ENCODE measurements around the gene SIX5. TPM values are rescaled to one million over a fixed set of nuclear protein-coding genes. Genes with fewer than 3 reads are reported as not detected.

The SIX5 gene
- total and polyA plus RNA-seq, 4 donors, result 2.7 to 9.9 (median 4.4) TPM

GRCh38 chr19:45774765-45775164 is 5.7 kb upstream of the SIX5 start:
- peak; percentile 34 for DNase-seq (ENCODE audit: low spot score)
- no peak overlapping the region for H3K9ac ChIP-seq (ENCODE audit: low read depth in 1 of 2, low read length in 2 of 2)
- H3K36me3 ChIP-seq (ENCODE audit: control insufficient read depth in 4 of 4, insufficient read depth in 3 of 4, low read depth in 1 of 4, low read length in 3 of 4), result no peaks in the 10 kb centered on the region
- H3K9me3 ChIP-seq (ENCODE audit: control insufficient read depth in 4 of 4, low read length in 3 of 4), result no peaks in the 10 kb centered on the region
- no peaks in the 10 kb centered on the region for H3K27me3 ChIP-seq (ENCODE audit: control insufficient read depth in 4 of 4, insufficient read depth in 4 of 4, low read length in 3 of 4)
- peaks cover 6 to 48% (median 28%) of the 10 kb centered on the region in 4 donors for H3K4me1 ChIP-seq (ENCODE audit: control insufficient read depth in 4 of 4, insufficient read depth in 4 of 4, low read length in 3 of 4)
- H3K4me3 ChIP-seq (ENCODE audit: low read depth in 1 of 3, low read length in 3 of 3), result no peak overlapping the region
- no peak for TF ChIP-seq RXRA (IDR thresholded peaks at IDR 0.05)
- peak; percentile 2 for TF ChIP-seq CTCF (IDR thresholded peaks at IDR 0.05; ENCODE audit: low read depth, low read length, missing input control)
- H3K27ac ChIP-seq (ENCODE audit: low read depth in 1 of 2, low read length in 2 of 2), result peak overlapping the region in 1 of 2 donors; percentile 32
- WGBS, result 80% methylated on average over 9 of the region's 9 CpGs

DNA sequence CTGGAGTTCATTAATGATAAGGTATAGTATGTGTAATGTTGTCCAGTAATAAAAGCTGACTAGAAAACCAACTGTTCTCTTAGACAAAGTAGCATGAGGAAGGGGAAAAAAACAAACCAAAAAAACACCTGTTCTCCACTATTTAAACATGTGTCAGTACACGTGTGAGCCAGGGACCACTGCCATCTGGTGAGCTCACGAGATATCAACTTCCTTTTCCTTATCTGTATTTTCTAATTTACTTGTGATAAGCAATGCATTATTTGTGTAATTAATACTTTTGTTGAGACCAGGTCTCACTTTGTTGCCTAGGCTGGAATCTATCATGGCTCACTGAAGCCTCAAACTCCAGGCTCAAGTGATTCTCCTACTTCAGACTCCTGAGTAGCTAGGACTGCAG is 4.3 kb upstream of the SIX5 start:
- WGBS, result 32% methylated on average over 2 of the region's 2 CpGs
- Histone ChIP-seq H3K4me3 (ENCODE audit: low read depth in 1 of 3, low read length in 3 of 3) (no peak overlapping the region), H3K4me1 (ENCODE audit: control insufficient read depth in 4 of 4, insufficient read depth in 4 of 4, low read length in 3 of 4) (peaks cover 6 to 43% (median 23%) of the 10 kb centered on the region in 4 donors), H3K27ac (ENCODE audit: low read depth in 1 of 2, low read length in 2 of 2) (no peak overlapping the region), H3K27me3 (ENCODE audit: control insufficient read depth in 4 of 4, insufficient read depth in 4 of 4, low read length in 3 of 4) (no peaks in the 10 kb centered on the region), H3K36me3 (ENCODE audit: control insufficient read depth in 4 of 4, insufficient read depth in 3 of 4, low read depth in 1 of 4, low read length in 3 of 4) (no peaks in the 10 kb centered on the region), H3K9ac (ENCODE audit: low read depth in 1 of 2, low read length in 2 of 2) (no peak overlapping the region), H3K9me3 (ENCODE audit: control insufficient read depth in 4 of 4, low read length in 3 of 4) (no peaks in the 10 kb centered on the region)
- no peak for TF ChIP-seq HNF4G (IDR thresholded peaks at IDR 0.05)
- TF ChIP-seq CTCF (IDR thresholded peaks at IDR 0.05; ENCODE audit: low read depth, low read length, missing input control), result no peak
- no peak for TF ChIP-seq NR2F2 (IDR thresholded peaks at IDR 0.05)
- no peak for TF ChIP-seq EGR1 (IDR thresholded peaks at IDR 0.05; ENCODE audit: low read depth in 2 of 2)
- TF ChIP-seq GABPA (IDR thresholded peaks at IDR 0.05 in 1 of 2, conservative IDR thresholded peaks at IDR 0.05 in 1 of 2), result no peak
- no peak for TF ChIP-seq FOXA2 (IDR thresholded peaks at IDR 0.05)
- no peak for TF ChIP-seq TAF1 (conservative IDR thresholded peaks at IDR 0.05)
- TF ChIP-seq, protein P1, sequence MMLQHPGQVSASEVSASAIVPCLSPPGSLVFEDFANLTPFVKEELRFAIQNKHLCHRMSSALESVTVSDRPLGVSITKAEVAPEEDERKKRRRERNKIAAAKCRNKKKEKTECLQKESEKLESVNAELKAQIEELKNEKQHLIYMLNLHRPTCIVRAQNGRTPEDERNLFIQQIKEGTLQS (IDR thresholded peaks at IDR 0.05), result no peak
- TF ChIP-seq RXRA (IDR thresholded peaks at IDR 0.05), result no peak
- no peak for TF ChIP-seq JUND (IDR thresholded peaks at IDR 0.05)
- no peak for TF ChIP-seq REST (IDR thresholded peaks at IDR 0.05)
- no peak for TF ChIP-seq RAD21 (IDR thresholded peaks at IDR 0.05)
- TF ChIP-seq, protein P2, sequence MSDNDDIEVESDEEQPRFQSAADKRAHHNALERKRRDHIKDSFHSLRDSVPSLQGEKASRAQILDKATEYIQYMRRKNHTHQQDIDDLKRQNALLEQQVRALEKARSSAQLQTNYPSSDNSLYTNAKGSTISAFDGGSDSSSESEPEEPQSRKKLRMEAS (IDR thresholded peaks at IDR 0.05), result no peak
- no peak for TF ChIP-seq SP1 (IDR thresholded peaks at IDR 0.05)
- TF ChIP-seq, protein P3, sequence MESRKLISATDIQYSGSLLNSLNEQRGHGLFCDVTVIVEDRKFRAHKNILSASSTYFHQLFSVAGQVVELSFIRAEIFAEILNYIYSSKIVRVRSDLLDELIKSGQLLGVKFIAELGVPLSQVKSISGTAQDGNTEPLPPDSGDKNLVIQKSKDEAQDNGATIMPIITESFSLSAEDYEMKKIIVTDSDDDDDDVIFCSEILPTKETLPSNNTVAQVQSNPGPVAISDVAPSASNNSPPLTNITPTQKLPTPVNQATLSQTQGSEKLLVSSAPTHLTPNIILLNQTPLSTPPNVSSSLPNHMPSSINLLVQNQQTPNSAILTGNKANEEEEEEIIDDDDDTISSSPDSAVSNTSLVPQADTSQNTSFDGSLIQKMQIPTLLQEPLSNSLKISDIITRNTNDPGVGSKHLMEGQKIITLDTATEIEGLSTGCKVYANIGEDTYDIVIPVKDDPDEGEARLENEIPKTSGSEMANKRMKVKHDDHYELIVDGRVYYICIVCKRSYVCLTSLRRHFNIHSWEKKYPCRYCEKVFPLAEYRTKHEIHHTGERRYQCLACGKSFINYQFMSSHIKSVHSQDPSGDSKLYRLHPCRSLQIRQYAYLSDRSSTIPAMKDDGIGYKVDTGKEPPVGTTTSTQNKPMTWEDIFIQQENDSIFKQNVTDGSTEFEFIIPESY (IDR thresholded peaks at IDR 0.05), result no peak
- TF ChIP-seq YY1 (IDR thresholded peaks at IDR 0.05), result no peak
- TF ChIP-seq FOXA1 (IDR thresholded peaks at IDR 0.05), result no peak
- no peak for TF ChIP-seq HNF4A (conservative IDR thresholded peaks at IDR 0.05)
- no peak for DNase-seq (ENCODE audit: low spot score)

Data from liver (tissue), 9 donors.